Central memory CD8-positive, alpha-beta T cell (primary cell): ENCODE data around the gene ZDHHC5.
A peak's percentile ranks its signal among the peaks of the same experiment; 100 is the strongest.
"Not testable (repeated sequence)": the region's sequence is repeated elsewhere in the genome, so short reads cannot be mapped to it uniquely, and the experiment has no call there.

Experiments used
- ATAC-seq: fragments of 150-1000 bp; cut with Tn5 transposase; replicated peaks from 2 replicates; pipeline ENCODE4 v1.10.0; 2022; ENCODE audit warnings: mild to moderate bottlenecking, moderate FRiP score, moderate number of reproducible peaks; ENCODE audit not compliant: poor library complexity, severe bottlenecking; ENCODE audit errors: extremely low read depth
- DNase-seq, 2 donors: peaks; one replicate each; pipeline ENCODE4 v3.0.0; 2021; ENCODE audit warnings: low spot score in 2 of 2
- H3K27ac Mint-ChIP-seq: one replicate; pipeline ENCODE4 v1.8.0; 2022; ENCODE audit warnings: low read depth, mild to moderate bottlenecking, moderate library complexity, mixed read lengths
- H3K27me3 Mint-ChIP-seq: one replicate; pipeline ENCODE4 v1.8.0; 2022; ENCODE audit warnings: mixed read lengths
- H3K36me3 Mint-ChIP-seq: one replicate; pipeline ENCODE4 v1.8.0; 2022; ENCODE audit warnings: mild to moderate bottlenecking, moderate library complexity, mixed read lengths; ENCODE audit not compliant: insufficient read depth
- H3K4me1 Mint-ChIP-seq: one replicate; pipeline ENCODE4 v1.8.0; 2022; ENCODE audit warnings: mixed read lengths
- H3K4me3 Mint-ChIP-seq: one replicate; pipeline ENCODE4 v1.8.0; 2022; ENCODE audit warnings: mild to moderate bottlenecking, moderate library complexity, mixed read lengths
- H3K9me3 Mint-ChIP-seq: one replicate; pipeline ENCODE4 v1.8.0; 2022; ENCODE audit warnings: mixed read lengths

Gene ZDHHC5

GRCh38 chr11:57659669-57660068 lies 8.2 kb upstream of the ZDHHC5 start:
- no peak for ATAC-seq
- H3K27me3 Mint-ChIP-seq = no peaks in the 10 kb centered on the region
- H3K4me3 Mint-ChIP-seq = no peak overlapping the region
- H3K27ac Mint-ChIP-seq = no peak overlapping the region
- DNase-seq = no peak
- H3K9me3 Mint-ChIP-seq = no peaks in the 10 kb centered on the region
- H3K36me3 Mint-ChIP-seq = peaks cover 35% of the 10 kb centered on the region
- H3K4me1 Mint-ChIP-seq = peaks cover 19% of the 10 kb centered on the region

- peaks cover 18% of the 10 kb centered on the region for H3K4me1 Mint-ChIP-seq
- ATAC-seq = no peak
- no peak overlapping the region for H3K4me3 Mint-ChIP-seq
- H3K27me3 Mint-ChIP-seq = no peaks in the 10 kb centered on the region
- H3K36me3 Mint-ChIP-seq = peaks cover 46% of the 10 kb centered on the region
- no peak overlapping the region for H3K27ac Mint-ChIP-seq
- no peak for DNase-seq
- no peaks in the 10 kb centered on the region for H3K9me3 Mint-ChIP-seq
Measured at GRCh38 chr11:57662893-57663292, 5.0 kb upstream of the ZDHHC5 start.

- H3K9me3 Mint-ChIP-seq = no peaks in the 10 kb centered on the region
- DNase-seq (no peak), ATAC-seq (no peak)
- H3K4me3 Mint-ChIP-seq = no peak overlapping the region
- H3K4me1 Mint-ChIP-seq = peaks cover 17% of the 10 kb centered on the region
- peaks cover 45% of the 10 kb centered on the region for H3K36me3 Mint-ChIP-seq
- no peaks in the 10 kb centered on the region for H3K27me3 Mint-ChIP-seq
- no peak overlapping the region for H3K27ac Mint-ChIP-seq
Measured at GRCh38 chr11:57663975-57664374, 3.9 kb upstream of the ZDHHC5 start.

GRCh38 chr11:57667117-57667735 lies 688 bp upstream of the ZDHHC5 start:
- H3K4me1 Mint-ChIP-seq = peaks cover 47% of the 10 kb centered on the region
- no peaks in the 10 kb centered on the region for H3K27me3 Mint-ChIP-seq
- peak overlapping the region; percentile 99 for H3K27ac Mint-ChIP-seq

GRCh38 chr11:57668434-57668782 lies 494 bp downstream of the ZDHHC5 start:
- peaks cover 41% of the 10 kb centered on the region for H3K36me3 Mint-ChIP-seq
- H3K27ac Mint-ChIP-seq = peak overlapping the region; percentile 99
- no peaks in the 10 kb centered on the region for H3K9me3 Mint-ChIP-seq
- DNase-seq (no peak), ATAC-seq (peak; percentile 0)
- peaks cover 58% of the 10 kb centered on the region for H3K4me1 Mint-ChIP-seq
- H3K4me3 Mint-ChIP-seq = peak overlapping the region; percentile 100
- H3K27me3 Mint-ChIP-seq = no peaks in the 10 kb centered on the region

More at GRCh38 chr11:57667117-57667735, 688 bp upstream of the ZDHHC5 start:
- Mint-ChIP-seq H3K4me3 (peak overlapping the region; percentile 100), H3K36me3 (peaks cover 35% of the 10 kb centered on the region), H3K9me3 (no peaks in the 10 kb centered on the region)
- ATAC-seq (peak; percentile 71), DNase-seq (peak in 1 of 2 donors; percentile 64)

- ATAC-seq (no peak), DNase-seq (no peak)
- Mint-ChIP-seq H3K27me3 (no peaks in the 10 kb centered on the region), H3K36me3 (peaks cover 53% of the 10 kb centered on the region), H3K9me3 (no peaks in the 10 kb centered on the region), H3K4me3 (no peak overlapping the region), H3K27ac (peak overlapping the region; percentile 20), H3K4me1 (peaks cover 71% of the 10 kb centered on the region)
Measured at GRCh38 chr11:57674251-57674650, 6.3 kb downstream of the ZDHHC5 start.

- Mint-ChIP-seq H3K36me3 (peaks cover 53% of the 10 kb centered on the region), H3K4me1 (peaks cover 65% of the 10 kb centered on the region), H3K9me3 (no peaks in the 10 kb centered on the region), H3K27me3 (no peaks in the 10 kb centered on the region), H3K4me3 (no peak overlapping the region), H3K27ac (peak overlapping the region; percentile 51)
- no peak for DNase-seq
- no peak for ATAC-seq
Measured at GRCh38 chr11:57675176-57675941, 7.4 kb downstream of the ZDHHC5 start.

- Mint-ChIP-seq H3K27ac (no peak overlapping the region), H3K36me3 (peaks cover 61% of the 10 kb centered on the region), H3K27me3 (no peaks in the 10 kb centered on the region), H3K9me3 (no peaks in the 10 kb centered on the region), H3K4me3 (no peak overlapping the region), H3K4me1 (peaks cover 56% of the 10 kb centered on the region)
- DNase-seq = no peak
- no peak for ATAC-seq
Measured at GRCh38 chr11:57679396-57679795, 11.5 kb downstream of the ZDHHC5 start.

- Mint-ChIP-seq H3K27me3 (no peaks in the 10 kb centered on the region), H3K27ac (peak overlapping the region; percentile 61), H3K4me1 (peaks cover 46% of the 10 kb centered on the region), H3K4me3 (no peak overlapping the region), H3K36me3 (peaks cover 68% of the 10 kb centered on the region), H3K9me3 (no peaks in the 10 kb centered on the region)
- DNase-seq (no peak), ATAC-seq (no peak)
Measured at GRCh38 chr11:57680552-57680874, 12.6 kb downstream of the ZDHHC5 start.

- Mint-ChIP-seq H3K4me3 (no peak overlapping the region), H3K4me1 (peaks cover 39% of the 10 kb centered on the region), H3K27me3 (no peaks in the 10 kb centered on the region), H3K27ac (peak overlapping the region; percentile 61), H3K36me3 (peaks cover 66% of the 10 kb centered on the region), H3K9me3 (no peaks in the 10 kb centered on the region)
- DNase-seq (no peak), ATAC-seq (no peak)
Measured at GRCh38 chr11:57681168-57681567, 13.3 kb downstream of the ZDHHC5 start.

GRCh38 chr11:57690474-57690873 lies 22.6 kb downstream of the ZDHHC5 start:
- not testable (repeated sequence) for H3K9me3 Mint-ChIP-seq, H3K4me3 Mint-ChIP-seq, DNase-seq, ATAC-seq, H3K27ac Mint-ChIP-seq, H3K27me3 Mint-ChIP-seq, H3K4me1 Mint-ChIP-seq
- peaks cover 73% of the 10 kb centered on the region for H3K36me3 Mint-ChIP-seq

- ATAC-seq = no peak
- H3K4me1 Mint-ChIP-seq = no peaks in the 10 kb centered on the region
- H3K36me3 Mint-ChIP-seq = peaks cover 73% of the 10 kb centered on the region
- H3K9me3 Mint-ChIP-seq = no peaks in the 10 kb centered on the region
- H3K27ac Mint-ChIP-seq = no peak overlapping the region
- no peak overlapping the region for H3K4me3 Mint-ChIP-seq
- no peaks in the 10 kb centered on the region for H3K27me3 Mint-ChIP-seq
- no peak for DNase-seq
Measured at GRCh38 chr11:57698843-57699365, 31.0 kb downstream of the ZDHHC5 start.

- no peak overlapping the region for H3K4me3 Mint-ChIP-seq
- no peak overlapping the region for H3K27ac Mint-ChIP-seq
- H3K4me1 Mint-ChIP-seq = no peaks in the 10 kb centered on the region
- no peaks in the 10 kb centered on the region for H3K9me3 Mint-ChIP-seq
- no peak for DNase-seq
- ATAC-seq = no peak
- no peaks in the 10 kb centered on the region for H3K27me3 Mint-ChIP-seq
- peaks cover 70% of the 10 kb centered on the region for H3K36me3 Mint-ChIP-seq
Measured at GRCh38 chr11:57699813-57700212, 31.9 kb downstream of the ZDHHC5 start.
